Activated CD8-positive, alpha-beta T cell treated with anti-CD3 and anti-CD28 coated beads for 36 hours (primary cell): ENCODE measurements around the gene PKM. TPM values are rescaled to one million over a fixed set of nuclear protein-coding genes. Genes with fewer than 3 reads are reported as not detected.

Source experiments
- ATAC-seq: fragments of 200-7000 bp; cut with Tn5 transposase; one replicate; pipeline ENCODE4 v1.10.0; 2021; ENCODE audit warnings: mild to moderate bottlenecking, moderate library complexity
- CTCF ChIA-PET: fragments of 350-600 bp; sonication (Branson Sonifier 250); formaldehyde crosslinking; loops from one replicate; lab custom pipeline; 2021; ENCODE audit warnings: antibody characterized with exemption; lab: Charles Lee
- POLR2A ChIA-PET: fragments of 350-600 bp; sonication (Branson Sonifier 250); formaldehyde crosslinking; loops from one replicate; lab custom pipeline; 2021; ENCODE audit warnings: antibody characterized with exemption; lab: Charles Lee
- DNase-seq: peaks from one replicate; pipeline ENCODE4 v3.0.0-alpha.2; 2020
- H3K27ac Mint-ChIP-seq: one replicate; pipeline ENCODE4 v1.8.0; 2021; ENCODE audit warnings: mild to moderate bottlenecking, mixed read lengths
- H3K27me3 Mint-ChIP-seq: one replicate; pipeline ENCODE4 v1.8.0; 2021; ENCODE audit warnings: mixed read lengths
- H3K36me3 Mint-ChIP-seq: one replicate; pipeline ENCODE4 v1.8.0; 2021; ENCODE audit warnings: low read depth, mixed read lengths
- H3K4me1 Mint-ChIP-seq: one replicate; pipeline ENCODE4 v1.8.0; 2021; ENCODE audit warnings: low read depth, mixed read lengths
- H3K4me3 Mint-ChIP-seq: one replicate; pipeline ENCODE4 v1.8.0; 2021; ENCODE audit warnings: mild to moderate bottlenecking, moderate library complexity, mixed read lengths
- H3K9me3 Mint-ChIP-seq: one replicate; pipeline ENCODE4 v1.8.0; 2021; ENCODE audit warnings: mixed read lengths
- intact Hi-C: fragments of 100-400 bp; cut with micrococcal nuclease; formaldehyde crosslinking; loops from one replicate; pipeline ENCODE4 v1.10.0; 2022
- total RNA-seq, 2 experiments: library from RNA; stranded (reverse); gene quantifications; one replicate each; pipeline ENCODE4 v1.2.3, GENCODE V29; 2021
- TF ChIP-seq, protein P1 (sequence below): fragments of 200-600 bp; IDR thresholded peaks from one replicate; pipeline ENCODE4 v1.8.0; 2022; ENCODE audit warnings: antibody characterized with exemption, mild to moderate bottlenecking

The PKM gene
- total RNA-seq, 2 experiments from 2014 or later, result 2,565 to 2,588 TPM

DNA sequence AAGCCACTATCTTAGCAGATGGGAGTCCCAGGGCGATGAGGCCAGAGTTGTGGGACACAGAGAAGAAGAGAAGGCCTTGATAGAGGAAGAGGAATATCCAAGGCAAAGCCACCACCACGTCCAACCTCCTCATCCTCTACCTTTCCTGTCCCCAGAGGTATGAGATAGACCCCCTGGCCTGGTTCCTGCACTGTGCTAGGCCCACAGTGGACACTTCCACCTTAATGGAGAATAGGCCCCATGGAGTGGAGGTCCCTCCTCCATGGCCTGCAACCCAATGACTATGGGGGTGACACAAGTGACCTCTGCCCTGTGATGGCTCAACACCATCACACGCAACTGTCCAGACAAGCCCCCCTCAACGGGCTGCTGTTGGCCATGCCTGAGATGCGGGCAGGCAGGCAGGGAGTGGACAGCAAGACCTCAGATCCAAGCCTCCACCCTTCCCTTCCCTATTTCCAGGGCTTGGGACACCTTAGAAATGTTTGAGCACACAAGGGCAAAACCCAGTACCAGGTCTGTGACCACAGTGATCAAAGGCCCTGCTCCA lies 70.2 kb downstream of the PKM start:
- H3K27ac Mint-ChIP-seq, result no peak overlapping the region
- TF ChIP-seq, protein P1, sequence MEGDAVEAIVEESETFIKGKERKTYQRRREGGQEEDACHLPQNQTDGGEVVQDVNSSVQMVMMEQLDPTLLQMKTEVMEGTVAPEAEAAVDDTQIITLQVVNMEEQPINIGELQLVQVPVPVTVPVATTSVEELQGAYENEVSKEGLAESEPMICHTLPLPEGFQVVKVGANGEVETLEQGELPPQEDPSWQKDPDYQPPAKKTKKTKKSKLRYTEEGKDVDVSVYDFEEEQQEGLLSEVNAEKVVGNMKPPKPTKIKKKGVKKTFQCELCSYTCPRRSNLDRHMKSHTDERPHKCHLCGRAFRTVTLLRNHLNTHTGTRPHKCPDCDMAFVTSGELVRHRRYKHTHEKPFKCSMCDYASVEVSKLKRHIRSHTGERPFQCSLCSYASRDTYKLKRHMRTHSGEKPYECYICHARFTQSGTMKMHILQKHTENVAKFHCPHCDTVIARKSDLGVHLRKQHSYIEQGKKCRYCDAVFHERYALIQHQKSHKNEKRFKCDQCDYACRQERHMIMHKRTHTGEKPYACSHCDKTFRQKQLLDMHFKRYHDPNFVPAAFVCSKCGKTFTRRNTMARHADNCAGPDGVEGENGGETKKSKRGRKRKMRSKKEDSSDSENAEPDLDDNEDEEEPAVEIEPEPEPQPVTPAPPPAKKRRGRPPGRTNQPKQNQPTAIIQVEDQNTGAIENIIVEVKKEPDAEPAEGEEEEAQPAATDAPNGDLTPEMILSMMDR, result no peak
- DNase-seq, result no peak
- H3K27me3 Mint-ChIP-seq, result no peaks in the 10 kb centered on the region
- intact Hi-C loops, result no loop called here
- no peaks in the 10 kb centered on the region for H3K9me3 Mint-ChIP-seq
- no peak overlapping the region for H3K4me3 Mint-ChIP-seq
- H3K36me3 Mint-ChIP-seq, result no peaks in the 10 kb centered on the region
- ATAC-seq, result no peak
- H3K4me1 Mint-ChIP-seq, result no peaks in the 10 kb centered on the region
- CTCF ChIA-PET, result no interaction called here
- POLR2A ChIA-PET, result no interaction called here

GRCh38 chr15:72156928-72157327 lies 74.1 kb downstream of the PKM start:
- POLR2A ChIA-PET, result no interaction called here
- Mint-ChIP-seq H3K36me3 (no peaks in the 10 kb centered on the region), H3K4me1 (no peaks in the 10 kb centered on the region), H3K27me3 (no peaks in the 10 kb centered on the region), H3K27ac (no peak overlapping the region), H3K9me3 (no peaks in the 10 kb centered on the region), H3K4me3 (no peak overlapping the region)
- ATAC-seq (no peak), DNase-seq (no peak)
- intact Hi-C loops, result loop anchor here (5.0 kb wide), 2 partner anchors 375 to 415 kb away; no protein-coding TSS in a partner anchor
- TF ChIP-seq, protein P1, result no peak
- CTCF ChIA-PET, result interaction anchor here (0.6 to 2.6 kb wide), 23 partner anchors 11 to 418 kb away, joined by 3 to 35 read pairs (median 4); no protein-coding TSS in a partner anchor

GRCh38 chr15:72155635-72156616 lies 75.1 kb downstream of the PKM start:
- ChIA-PET POLR2A (interaction anchor here (1.0 kb wide), 1 partner anchor 37 kb away, joined by 3 read pairs; the partner anchor contains the start of gene SENP8), CTCF (interaction anchor here (0.6 to 2.6 kb wide), 48 partner anchors 8 to 1433 kb away, joined by 3 to 35 read pairs (median 3); partner anchors contain the start of gene CELF6)
- TF ChIP-seq, protein P1, result peak; percentile 87
- H3K4me1 Mint-ChIP-seq, result no peaks in the 10 kb centered on the region
- ATAC-seq (peak; percentile 95), DNase-seq (peak; percentile 89)
- no peaks in the 10 kb centered on the region for H3K9me3 Mint-ChIP-seq
- H3K27ac Mint-ChIP-seq, result no peak overlapping the region
- peak overlapping the region; percentile 68 for H3K4me3 Mint-ChIP-seq
- H3K27me3 Mint-ChIP-seq, result no peaks in the 10 kb centered on the region
- H3K36me3 Mint-ChIP-seq, result no peaks in the 10 kb centered on the region
- intact Hi-C loops, result loop anchor here (5.0 kb wide), 2 partner anchors 374 to 414 kb away; no protein-coding TSS in a partner anchor

DNA sequence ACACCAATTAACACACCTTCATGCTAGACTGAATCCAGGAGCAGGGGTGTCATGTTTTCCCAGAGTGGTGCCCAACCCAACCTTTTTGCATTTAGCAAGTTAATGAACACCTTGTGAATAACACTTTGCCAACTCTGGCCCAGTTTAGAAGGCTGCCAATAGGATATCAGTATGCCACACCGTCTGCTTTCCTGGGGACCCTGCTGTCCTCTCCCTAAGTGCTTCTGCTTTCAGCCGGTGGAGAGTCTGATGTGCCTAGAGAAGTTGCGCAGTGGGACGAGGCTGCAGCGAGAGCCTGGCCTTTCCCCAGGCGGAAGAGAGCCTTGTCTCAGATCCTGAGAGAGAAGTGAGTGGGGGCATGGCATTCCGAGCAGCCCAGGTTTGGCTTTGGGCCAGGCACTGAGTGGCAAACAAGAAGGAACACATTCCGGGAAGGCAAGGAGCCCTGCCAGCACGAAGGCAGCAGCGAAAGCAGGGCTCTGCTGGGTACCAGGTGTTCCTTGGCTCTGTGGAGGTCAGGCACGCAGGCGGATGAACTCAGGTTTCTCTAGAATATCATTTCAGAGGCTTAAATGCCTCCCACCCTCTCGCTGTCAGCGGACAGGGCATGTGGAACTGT lies 75.9 kb downstream of the PKM start:
- POLR2A ChIA-PET, result no interaction called here
- CTCF ChIA-PET, result interaction anchor here (0.8 to 2.6 kb wide), 15 partner anchors 9 to 411 kb away, joined by 3 to 35 read pairs (median 5); partner anchors contain the start of gene CELF6
- H3K27me3 Mint-ChIP-seq, result no peaks in the 10 kb centered on the region
- TF ChIP-seq, protein P1, result no peak
- no peaks in the 10 kb centered on the region for H3K4me1 Mint-ChIP-seq
- DNase-seq, result no peak
- no peak overlapping the region for H3K4me3 Mint-ChIP-seq
- intact Hi-C loops, result loop anchor here (5.0 kb wide), 2 partner anchors 373 to 413 kb away; no protein-coding TSS in a partner anchor
- no peaks in the 10 kb centered on the region for H3K9me3 Mint-ChIP-seq
- no peak for ATAC-seq
- H3K27ac Mint-ChIP-seq, result no peak overlapping the region
- H3K36me3 Mint-ChIP-seq, result no peaks in the 10 kb centered on the region
